OCI-LY1 (cell line): ENCODE measurements around the gene OLFM1.

Experiments
- EZH2 ChIP-seq: fragments of 200-600 bp; sonication (generic), shearing (Covaris generic); IDR thresholded peaks from 2 replicates; pipeline ENCODE4 v1.8.0; 2017; ENCODE audit warnings: borderline replicate concordance, mixed run types, mild to moderate bottlenecking, antibody characterized with exemption, low read length, moderate library complexity, mixed read lengths
- TF ChIP-seq, protein P1 (sequence below): fragments of 200-600 bp; sonication (generic), shearing (Covaris generic); IDR thresholded peaks from 2 replicates; pipeline ENCODE4 v1.5.1; 2017; ENCODE audit warnings: mild to moderate bottlenecking, antibody characterized with exemption, low read length, moderate library complexity, mixed read lengths

DNA sequence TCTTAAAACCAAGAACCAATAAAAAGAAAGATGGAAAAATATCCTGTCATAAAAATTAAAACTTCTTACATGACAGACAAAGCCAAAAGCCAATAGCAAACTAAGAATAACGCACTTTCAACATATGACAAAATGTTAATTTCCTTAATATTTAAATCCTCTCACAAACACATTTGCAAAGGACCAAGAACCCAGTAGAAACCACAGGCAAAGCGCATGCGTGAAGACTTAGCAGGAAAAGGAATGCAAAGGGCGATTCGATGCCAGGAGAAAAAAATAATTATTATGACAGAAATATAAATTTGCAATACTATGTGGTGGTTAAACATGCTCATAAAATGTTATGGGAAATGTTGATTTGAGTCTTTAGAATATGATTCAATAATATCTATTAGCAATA is 39.9 kb upstream of the OLFM1 start:
- TF ChIP-seq, protein P1, sequence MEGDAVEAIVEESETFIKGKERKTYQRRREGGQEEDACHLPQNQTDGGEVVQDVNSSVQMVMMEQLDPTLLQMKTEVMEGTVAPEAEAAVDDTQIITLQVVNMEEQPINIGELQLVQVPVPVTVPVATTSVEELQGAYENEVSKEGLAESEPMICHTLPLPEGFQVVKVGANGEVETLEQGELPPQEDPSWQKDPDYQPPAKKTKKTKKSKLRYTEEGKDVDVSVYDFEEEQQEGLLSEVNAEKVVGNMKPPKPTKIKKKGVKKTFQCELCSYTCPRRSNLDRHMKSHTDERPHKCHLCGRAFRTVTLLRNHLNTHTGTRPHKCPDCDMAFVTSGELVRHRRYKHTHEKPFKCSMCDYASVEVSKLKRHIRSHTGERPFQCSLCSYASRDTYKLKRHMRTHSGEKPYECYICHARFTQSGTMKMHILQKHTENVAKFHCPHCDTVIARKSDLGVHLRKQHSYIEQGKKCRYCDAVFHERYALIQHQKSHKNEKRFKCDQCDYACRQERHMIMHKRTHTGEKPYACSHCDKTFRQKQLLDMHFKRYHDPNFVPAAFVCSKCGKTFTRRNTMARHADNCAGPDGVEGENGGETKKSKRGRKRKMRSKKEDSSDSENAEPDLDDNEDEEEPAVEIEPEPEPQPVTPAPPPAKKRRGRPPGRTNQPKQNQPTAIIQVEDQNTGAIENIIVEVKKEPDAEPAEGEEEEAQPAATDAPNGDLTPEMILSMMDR: no peak
- TF ChIP-seq EZH2: no peak
